GM04503 (cell line): ENCODE results near the gene KLHL3.

Experiments used
- DNase-seq: peaks from one replicate; pipeline ENCODE4 v3.0.0-alpha.2; 2012; ENCODE audit warnings: low read depth

KLHL3 gene

GRCh38 chr5:137609127-137609526, 126.8 kb downstream of the KLHL3 start:
- DNase-seq, result peak; percentile 65

- DNase-seq, result no peak
Observed at GRCh38 chr5:137607771-137608170, 128.1 kb downstream of the KLHL3 start.

GRCh38 chr5:137606401-137606800, 129.5 kb downstream of the KLHL3 start:
- peak; percentile 46 for DNase-seq

- DNase-seq, result no peak
Observed at GRCh38 chr5:137605411-137605810, 130.5 kb downstream of the KLHL3 start.

GRCh38 chr5:137604348-137605095, 131.4 kb downstream of the KLHL3 start:
- no peak for DNase-seq

GRCh38 chr5:137603891-137604290, 132.0 kb downstream of the KLHL3 start:
- DNase-seq, result no peak

- DNase-seq, result no peak
Observed at GRCh38 chr5:137603356-137603755, 132.5 kb downstream of the KLHL3 start.

- no peak for DNase-seq
Observed at GRCh38 chr5:137602721-137603273, 133.1 kb downstream of the KLHL3 start.

- no peak for DNase-seq
Observed at GRCh38 chr5:137600721-137601360, 135.0 kb downstream of the KLHL3 start.

GRCh38 chr5:137599457-137599856, 136.4 kb downstream of the KLHL3 start:
- DNase-seq, result no peak

GRCh38 chr5:137598399-137598798, 137.5 kb downstream of the KLHL3 start:
- no peak for DNase-seq

- DNase-seq, result no peak
Observed at GRCh38 chr5:137596941-137597340, 138.9 kb downstream of the KLHL3 start.

GRCh38 chr5:137595396-137596079, 140.4 kb downstream of the KLHL3 start:
- DNase-seq, result no peak

- no peak for DNase-seq
Observed at GRCh38 chr5:137594717-137595116, 141.2 kb downstream of the KLHL3 start.

- DNase-seq, result no peak
Observed at GRCh38 chr5:137592317-137592716, 143.6 kb downstream of the KLHL3 start.

- no peak for DNase-seq
Observed at GRCh38 chr5:137589185-137589584, 146.7 kb downstream of the KLHL3 start.

- DNase-seq, result no peak
Observed at GRCh38 chr5:137587919-137588318, 148.0 kb downstream of the KLHL3 start.

GRCh38 chr5:137584262-137584661, 151.6 kb downstream of the KLHL3 start:
- DNase-seq, result no peak

GRCh38 chr5:137583129-137583528, 152.8 kb downstream of the KLHL3 start:
- DNase-seq, result no peak

- no peak for DNase-seq
Observed at GRCh38 chr5:137582218-137582617, 153.7 kb downstream of the KLHL3 start.

GRCh38 chr5:137581776-137582175, 154.1 kb downstream of the KLHL3 start:
- no peak for DNase-seq

GRCh38 chr5:137580030-137580429, 155.9 kb downstream of the KLHL3 start:
- DNase-seq, result no peak

GRCh38 chr5:137575847-137576246, 160.0 kb downstream of the KLHL3 start:
- no peak for DNase-seq
